Activated T-helper 1 cell treated with Interleukin-2 at 50 U/mL for 16 hours (primary cell): ENCODE results near the gene COTL1.
"Not testable (repeated sequence)": the region's sequence is repeated elsewhere in the genome, so short reads cannot be mapped to it uniquely, and the experiment has no call there.

ENCODE experiments used
- DNase-seq: peaks from one replicate; pipeline ENCODE4 v3.0.0-alpha.2; 2020; ENCODE audit warnings: low read depth

Gene COTL1

GRCh38 chr16:84643180-84643583 lies 25.3 kb upstream of the COTL1 start:
- DNase-seq: no peak

- DNase-seq: no peak
These were observed 23.9 kb upstream of the COTL1 start for GRCh38 chr16:84641643-84642358.

DNA sequence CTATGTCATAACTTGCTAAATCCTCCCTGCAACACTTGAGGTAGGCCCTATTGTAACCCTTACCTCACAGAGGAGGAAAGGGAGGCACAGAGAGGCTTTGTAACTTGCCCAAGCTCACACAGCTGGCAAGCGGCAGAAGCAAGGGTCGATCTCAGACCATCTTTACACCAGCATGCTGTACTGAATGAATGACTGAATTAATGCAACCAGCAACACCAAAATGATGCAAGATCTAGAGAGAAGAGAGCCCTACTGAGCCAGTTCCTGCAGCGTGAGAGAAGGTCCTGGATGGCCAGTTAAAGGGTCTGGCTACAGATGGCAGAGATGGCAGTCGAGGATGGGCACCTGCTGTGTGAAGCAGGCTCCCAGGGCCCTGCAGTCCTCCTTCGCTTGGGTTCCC lies 22.3 kb upstream of the COTL1 start:
- DNase-seq: no peak

DNA sequence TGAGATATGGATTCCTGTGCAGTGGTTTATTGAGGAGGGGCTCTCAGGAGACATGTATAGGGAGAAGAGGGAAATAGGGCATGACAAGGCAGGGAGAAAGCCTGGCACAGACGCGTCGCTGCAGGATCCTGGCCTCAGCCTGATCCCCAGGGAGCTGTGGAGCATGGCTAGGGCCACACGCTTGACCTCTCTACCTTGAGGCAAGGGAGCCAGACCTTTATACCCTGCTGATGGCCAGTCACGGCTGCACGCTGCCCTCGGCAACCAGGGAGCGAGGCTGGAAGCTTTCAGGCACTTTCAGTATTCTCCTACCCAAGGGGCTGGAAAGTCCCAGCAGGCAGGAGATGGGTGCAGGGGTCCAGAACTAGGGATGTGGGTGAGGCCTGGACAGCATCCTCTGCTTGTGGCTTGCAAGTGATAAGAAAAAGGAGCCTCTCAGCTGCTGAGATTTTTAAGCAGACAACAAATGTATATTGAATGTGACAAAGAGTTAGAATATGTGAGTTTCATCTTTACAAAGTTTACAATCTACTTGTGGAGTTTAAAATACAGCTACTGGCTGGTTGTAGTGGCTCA lies 20.4 kb upstream of the COTL1 start:
- DNase-seq: no peak

- DNase-seq: no peak
These were observed 19.8 kb upstream of the COTL1 start for GRCh38 chr16:84637709-84638108.

- DNase-seq: no peak
These were observed 17.8 kb upstream of the COTL1 start for GRCh38 chr16:84635702-84636101.

DNA sequence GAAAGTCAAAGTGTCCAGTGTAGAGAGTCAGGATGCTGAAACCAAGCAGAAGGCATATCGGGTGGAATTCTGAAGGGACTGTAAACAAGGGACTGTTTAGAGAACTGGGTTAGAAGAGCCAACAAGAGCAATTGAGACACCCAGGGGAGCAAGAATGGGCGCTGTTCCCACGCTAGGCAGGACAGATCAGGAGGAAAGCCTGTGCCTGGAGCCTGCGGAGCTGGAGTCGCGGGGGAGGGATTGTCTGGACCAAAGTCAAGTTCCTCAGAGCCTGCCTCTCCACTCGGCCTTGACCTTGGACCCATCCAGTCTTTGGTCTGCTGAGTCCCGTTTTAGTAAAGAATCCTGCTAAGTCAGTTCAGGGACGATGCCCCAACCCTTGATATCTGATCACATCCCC lies 15.7 kb upstream of the COTL1 start:
- DNase-seq: no peak

GRCh38 chr16:84632862-84633261 lies 15.0 kb upstream of the COTL1 start:
- not testable (repeated sequence) for DNase-seq

DNA sequence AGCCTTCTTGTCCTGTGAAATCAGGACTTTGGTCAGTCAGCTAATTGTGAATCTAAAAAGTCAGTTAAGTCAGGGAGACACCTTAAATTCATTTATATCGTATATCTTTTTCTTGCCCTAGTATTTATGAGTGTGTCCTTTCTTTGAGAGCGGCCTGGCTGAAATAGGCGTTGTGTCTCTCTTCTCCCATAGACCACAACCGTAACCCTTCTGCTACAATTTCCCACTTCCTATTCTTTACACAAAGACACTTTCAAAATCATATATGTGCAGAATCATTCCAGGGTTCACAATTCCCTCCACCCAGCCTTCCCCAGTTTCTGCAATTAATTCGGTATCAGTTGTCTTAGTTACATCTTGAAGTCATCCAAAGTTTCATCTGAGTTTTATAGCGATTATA lies 14.0 kb upstream of the COTL1 start:
- DNase-seq: no peak

- no peak for DNase-seq
These were observed 13.2 kb upstream of the COTL1 start for GRCh38 chr16:84631153-84631466.

- DNase-seq: no peak
These were observed 12.7 kb upstream of the COTL1 start for GRCh38 chr16:84630446-84631152.

DNA sequence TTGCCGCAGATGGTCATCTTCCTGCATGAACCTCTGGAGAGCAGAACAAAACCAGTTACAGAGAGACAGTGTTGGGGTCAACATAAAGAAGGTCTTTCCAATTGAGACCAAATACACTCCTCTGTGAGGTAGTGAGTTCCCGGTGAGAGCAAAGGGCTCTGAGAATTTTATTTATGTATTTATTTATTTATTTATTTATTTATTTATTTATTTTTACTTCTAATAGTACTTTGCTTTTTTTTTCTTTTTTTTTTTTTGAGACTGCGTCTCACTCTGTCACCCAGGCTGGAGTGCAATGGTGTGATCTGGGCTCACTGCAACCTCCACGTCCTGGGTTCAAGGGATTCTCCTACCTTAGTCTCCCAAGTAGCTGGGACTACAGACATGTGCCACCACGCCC lies 12.1 kb upstream of the COTL1 start:
- no peak for DNase-seq

DNA sequence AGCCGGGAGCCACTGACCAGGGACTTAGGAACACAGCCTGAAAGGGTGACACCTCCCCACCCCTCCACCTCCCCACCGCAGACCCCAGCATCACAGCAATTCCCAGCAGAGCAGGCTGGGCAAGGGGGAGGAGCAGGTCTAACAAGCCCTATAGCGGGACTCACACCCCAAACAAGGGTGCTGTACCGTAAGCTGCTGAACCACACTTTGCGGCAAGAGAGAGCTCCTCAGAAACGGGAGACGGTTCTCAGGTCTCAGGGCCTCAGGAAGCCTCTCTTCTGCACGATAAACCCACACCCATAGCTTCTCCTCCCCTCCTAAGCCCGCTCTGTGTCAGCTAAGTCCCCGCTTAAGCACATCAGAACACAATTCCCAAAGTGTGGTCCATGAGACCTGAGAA lies 11.7 kb upstream of the COTL1 start:
- no peak for DNase-seq

DNA sequence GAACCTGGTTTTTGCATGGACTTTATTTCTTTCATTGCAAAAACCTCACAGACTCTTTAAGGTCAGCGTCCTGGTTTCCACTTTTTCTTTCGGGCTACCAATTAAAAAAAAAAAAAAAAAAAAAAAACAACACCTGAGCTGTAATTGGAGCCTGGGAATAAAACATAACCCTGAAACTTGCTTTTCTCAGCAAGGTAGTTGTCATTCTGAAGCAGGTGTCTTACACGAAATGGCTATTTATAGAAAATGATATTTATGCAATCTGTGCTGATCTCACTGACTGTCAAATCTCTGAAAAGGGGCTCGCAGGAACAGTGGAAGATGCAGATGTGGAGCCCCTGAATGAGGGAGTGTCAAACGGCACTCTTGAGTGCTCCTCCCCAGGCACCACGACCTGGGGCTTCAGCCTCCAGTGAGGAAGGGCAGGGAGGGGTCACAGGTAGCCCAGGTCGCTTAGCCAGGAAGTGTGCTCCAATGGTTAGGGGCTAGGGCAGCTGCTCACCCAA lies 10.4 kb upstream of the COTL1 start:
- no peak for DNase-seq

- DNase-seq: no peak
These were observed 7.7 kb upstream of the COTL1 start for GRCh38 chr16:84625556-84625955.

GRCh38 chr16:84620913-84621312 lies 3.0 kb upstream of the COTL1 start:
- DNase-seq: not testable (repeated sequence)

DNA sequence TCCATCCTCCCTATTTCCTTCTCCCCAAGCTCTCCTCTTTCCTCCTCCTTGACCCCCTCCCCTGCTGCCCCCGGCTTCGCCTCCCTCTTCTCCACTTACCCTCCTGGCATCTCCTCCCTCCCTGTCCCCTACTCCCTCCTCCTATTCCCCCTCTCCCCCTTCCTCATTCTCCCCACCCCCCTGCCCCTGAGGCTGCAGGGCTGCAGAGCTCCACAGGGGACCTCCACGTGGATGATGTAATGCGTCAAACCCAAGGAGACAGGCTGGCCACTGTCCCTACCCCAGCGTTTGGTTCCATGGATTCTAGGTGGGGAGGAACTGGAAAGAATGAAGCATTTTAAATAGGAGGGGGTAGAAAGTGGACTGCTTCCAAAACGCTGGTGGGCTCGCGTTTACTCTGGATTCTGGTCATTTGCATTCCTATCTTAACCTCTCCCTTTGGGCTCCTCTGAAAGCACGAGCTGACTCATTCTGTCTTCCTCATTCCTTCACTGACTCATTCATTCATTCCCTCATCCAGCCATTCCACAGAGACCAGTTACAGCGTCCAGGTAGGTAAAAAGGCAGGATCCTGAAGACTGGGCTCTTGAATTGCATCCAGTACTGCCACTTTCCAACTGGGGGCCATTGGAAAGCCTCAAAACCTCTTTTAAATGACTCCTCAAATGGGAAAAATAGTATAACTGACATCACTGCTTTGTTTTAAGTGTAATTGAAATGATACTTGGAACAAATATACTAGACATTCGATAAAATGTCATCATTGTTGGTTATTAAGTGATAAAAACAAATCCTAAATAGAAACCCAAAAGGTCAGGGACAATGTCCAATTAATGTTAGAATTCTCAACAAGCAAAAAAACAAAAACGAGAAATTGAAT lies 943 bp upstream of the COTL1 start:
- DNase-seq: no peak

DNA sequence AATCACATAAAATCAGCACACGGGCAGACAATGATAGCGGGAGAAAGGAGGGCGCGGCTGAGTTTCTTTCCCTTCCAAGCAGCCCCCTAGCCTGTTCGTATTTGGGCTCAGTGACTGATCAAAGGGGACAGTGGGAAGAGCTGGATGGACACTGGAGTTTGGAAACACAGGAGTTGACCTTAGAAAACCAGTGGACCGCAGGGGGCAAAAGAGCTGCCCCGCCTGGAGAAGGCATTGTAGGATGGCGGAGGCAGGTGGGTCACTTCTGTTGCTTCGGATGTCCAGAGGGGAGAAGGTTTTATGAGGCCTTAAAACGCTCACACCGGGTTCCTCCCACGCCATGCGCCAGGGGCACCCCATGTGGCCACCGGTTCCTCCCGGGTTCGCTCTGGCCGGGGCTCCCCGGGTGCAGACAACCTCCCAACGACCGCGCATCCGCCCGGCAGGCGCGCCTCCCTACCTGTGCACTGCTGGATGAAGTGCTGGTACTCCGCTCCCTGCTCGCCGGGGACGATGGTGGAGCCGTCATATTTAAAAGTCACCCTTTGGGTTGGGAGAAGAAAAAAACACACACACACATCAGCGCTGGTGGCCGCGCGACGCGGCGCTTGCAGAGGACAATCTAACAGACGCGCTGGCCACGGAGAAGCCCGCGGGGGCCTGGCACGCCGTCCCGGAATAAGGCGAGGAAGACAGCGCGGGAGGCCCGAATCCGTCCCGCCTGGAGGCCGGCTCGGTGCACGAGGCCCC lies 662 bp downstream of the COTL1 start:
- DNase-seq: peak; percentile 40

- no peak for DNase-seq
These were observed 1.4 kb downstream of the COTL1 start for GRCh38 chr16:84616515-84616914.

DNA sequence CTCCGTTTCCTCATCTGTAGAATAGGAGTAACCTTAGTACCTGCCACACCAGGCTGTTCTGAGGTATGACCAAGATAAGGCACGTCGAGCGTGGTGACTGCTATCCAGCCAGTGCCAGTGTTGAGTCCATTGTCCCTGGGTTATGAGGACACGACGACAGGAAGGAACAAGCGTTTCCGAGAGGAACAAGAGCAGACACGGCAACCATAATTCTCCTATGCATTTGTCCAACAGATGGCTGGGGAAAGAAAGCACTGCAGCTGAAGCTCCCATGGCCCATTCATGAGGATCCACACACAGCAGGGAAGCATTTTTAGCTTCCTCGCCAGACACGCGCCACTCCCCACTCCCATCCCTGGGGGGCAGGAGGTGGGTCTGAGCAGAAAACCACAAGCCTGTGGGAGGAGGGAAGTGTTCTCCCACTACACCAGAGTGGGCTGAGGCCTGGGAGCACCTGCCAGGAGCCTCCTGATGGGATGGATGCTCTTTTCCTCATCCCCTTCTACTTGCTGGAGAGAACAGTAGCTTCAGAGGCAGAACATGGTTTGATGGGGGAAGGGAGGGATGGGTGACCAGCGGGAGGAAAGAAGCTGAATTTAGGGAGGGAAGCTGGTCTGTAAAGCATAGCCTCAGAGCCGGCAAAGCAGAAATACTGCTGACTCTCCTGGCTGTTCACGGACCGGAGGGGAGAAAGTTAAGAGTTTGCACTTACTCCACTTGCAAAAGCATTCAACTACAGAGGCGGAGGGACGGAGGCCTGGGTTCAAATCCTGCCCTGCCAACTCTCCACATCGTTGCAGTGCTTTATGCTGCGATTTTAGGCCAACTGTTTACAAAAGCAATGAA lies 2.7 kb downstream of the COTL1 start:
- DNase-seq: no peak

- DNase-seq: no peak
These were observed 3.3 kb downstream of the COTL1 start for GRCh38 chr16:84614623-84614967.
